ENCODE measurements around the gene ZXDC. TPM values are rescaled to one million over a fixed set of nuclear protein-coding genes. Genes with fewer than 3 reads are reported as not detected.

Gene ZXDC
- polyA plus RNA-seq, 1 donor = 25.6 TPM

DNA sequence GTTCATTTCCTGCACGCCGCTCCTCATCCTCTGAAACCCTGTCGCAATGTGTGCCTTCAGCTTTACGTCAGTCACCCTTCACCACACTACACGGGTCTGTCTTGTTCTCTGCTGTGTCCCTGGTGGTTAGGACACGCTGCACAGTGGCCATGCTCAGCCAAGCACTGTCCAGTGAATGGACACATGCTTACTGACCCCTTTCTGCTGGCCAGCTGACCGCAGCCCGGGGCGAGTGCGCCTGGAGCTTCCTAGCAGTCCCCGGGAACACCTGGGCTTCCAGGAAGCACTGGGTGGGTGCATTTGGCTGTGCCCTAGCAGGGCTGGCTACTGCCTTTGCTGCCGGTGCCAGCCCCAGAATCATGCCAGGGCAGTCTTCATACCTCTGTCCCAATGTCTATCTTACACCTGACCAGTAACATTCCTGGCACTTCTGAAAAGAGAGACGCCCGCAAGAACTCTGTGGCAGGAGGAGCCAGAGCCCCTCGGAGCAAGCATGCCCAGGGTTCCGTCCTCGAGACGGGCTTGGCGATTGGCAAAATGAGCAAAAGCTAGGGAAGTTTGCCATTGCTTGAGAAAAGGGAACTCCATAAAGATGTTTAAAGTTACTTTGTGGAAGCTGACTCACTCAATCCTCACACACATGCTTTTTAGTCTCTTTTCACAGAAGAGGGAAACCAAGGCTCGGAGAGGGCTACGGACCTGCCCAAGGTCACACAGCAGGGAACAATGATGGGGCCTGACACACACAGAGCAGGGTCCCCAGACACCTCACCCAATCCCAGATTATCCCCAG, 15.7 kb upstream of the ZXDC start:
- DNase-seq (ENCODE audit: low read depth) = no peak

DNA sequence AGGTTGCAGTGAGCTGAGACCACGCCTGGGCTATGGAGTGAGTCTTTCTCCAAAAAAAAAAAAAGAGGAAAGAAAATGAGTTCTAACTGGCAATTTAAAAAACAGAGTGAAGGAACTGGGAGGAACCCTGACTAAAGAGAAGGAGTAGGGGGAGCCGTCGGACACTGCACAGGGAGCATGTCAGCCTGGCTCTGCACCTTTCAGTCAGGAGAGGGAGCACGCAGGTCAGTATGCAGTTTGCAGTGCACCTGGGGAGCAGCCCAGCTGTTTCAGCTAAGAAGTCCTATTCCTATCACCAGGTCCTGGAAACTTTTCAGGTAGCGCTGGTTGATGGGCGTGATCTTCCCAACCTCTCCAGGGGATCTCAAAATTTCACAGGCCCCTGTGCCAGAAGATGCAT, 14.9 kb upstream of the ZXDC start:
- DNase-seq (ENCODE audit: low read depth) = no peak

DNA sequence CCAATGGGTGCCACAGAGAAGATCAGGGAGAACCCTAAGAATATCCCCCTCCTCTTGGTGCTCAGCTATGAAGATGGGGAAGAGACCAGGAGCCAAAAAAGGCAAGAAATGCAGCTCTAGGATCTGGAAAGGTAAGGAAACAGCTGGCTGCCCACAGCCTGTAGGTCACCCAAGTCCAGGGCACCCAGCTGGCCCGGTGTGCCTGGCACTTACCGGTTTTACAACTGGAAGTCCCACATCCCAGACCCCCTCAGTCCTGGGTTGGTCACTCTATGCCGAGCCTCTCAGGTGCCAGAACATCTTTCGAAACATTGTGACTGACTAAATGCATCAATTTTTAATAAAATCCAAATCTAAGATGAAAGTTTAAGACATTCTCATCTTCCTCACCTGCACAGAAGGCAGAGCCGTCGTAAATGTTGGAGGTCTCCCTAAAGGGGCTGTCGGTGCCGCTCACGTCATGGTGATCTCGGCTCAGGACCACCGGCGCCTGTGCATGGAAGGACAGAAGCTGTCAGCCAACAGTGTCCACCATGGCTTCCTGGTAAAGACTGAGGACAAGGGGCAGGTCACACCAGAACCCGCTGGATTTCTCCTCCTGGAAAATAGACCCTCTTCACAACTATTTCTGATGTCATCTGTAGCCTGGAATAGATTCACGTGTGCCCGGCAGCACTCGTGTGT, 13.3 kb upstream of the ZXDC start:
- no peak for DNase-seq (ENCODE audit: low read depth)

DNA sequence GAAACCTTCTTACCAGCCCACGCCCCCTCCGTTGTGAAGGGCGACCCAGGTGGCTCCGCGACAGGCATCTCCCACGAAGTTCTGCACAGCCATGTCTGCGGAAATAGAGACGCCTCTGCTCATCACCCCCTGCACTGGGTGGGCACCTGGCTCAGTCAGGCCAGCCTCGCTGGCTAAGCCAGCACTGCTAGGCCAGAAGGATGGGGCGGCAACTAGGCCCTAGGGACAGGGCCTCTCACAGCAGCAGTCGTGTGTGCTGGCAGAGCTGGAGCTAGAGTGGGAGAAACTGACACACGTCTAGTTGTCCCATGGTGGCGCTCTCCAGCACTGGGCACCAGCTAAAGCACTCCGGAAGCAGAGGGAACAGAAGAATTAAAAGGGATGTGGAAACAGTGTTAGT, 12.5 kb upstream of the ZXDC start:
- DNase-seq (ENCODE audit: low read depth) = no peak

DNA sequence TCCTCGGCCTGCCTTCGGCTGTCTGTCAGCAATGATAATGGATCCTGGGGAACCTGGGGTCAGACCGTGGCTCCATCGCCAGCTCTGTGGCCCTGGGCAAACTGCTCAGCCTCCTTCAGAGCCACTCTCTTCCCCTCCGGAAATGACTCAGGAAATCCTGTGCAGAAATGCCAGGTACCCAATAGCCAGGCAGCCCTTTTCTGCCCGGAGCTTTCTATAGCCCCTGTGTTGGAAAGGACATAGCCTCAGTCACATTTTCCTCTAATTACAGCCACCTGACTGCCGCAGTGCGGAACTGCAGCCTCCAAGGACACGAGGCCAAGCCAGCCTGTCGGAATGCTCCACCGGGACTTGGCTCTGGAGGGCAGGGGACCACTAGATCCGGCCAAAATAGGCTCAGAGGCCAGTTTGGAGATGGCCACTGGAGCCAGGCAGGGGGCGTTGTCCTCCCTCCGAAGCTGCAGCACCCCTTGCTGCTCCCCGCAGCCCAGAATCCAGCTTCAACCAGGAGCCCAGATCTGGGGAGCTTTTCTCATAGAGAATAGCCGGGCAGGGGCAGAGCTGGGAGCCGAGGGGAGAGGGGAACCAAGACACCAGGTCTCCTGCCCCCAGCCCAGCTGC, 11.6 kb upstream of the ZXDC start:
- no peak for DNase-seq (ENCODE audit: low read depth)

DNA sequence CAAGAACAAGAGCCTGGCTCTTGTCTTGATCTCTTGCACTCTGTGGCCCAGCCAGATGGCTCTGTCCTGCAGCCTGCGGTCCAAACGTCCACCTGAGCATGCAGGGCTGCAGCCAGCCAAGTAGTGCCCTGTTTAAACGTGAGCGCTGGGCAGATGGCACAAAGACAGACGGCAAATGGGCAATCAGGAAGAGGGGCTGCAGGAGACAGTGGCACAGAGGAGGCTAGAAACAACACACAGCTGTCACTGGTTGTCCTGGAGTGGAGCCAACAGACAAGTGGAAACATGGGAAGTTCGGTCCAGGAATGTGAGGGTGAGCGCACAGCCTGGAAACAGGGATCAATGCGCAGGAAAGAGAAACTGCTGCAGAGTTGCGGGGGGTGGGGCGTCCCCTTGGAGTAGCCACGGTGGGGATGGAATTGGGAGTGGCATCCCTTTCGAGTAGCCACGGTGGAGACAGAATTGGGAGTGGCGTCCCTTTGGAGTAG, 10.7 kb upstream of the ZXDC start:
- no peak for DNase-seq (ENCODE audit: low read depth)

DNA sequence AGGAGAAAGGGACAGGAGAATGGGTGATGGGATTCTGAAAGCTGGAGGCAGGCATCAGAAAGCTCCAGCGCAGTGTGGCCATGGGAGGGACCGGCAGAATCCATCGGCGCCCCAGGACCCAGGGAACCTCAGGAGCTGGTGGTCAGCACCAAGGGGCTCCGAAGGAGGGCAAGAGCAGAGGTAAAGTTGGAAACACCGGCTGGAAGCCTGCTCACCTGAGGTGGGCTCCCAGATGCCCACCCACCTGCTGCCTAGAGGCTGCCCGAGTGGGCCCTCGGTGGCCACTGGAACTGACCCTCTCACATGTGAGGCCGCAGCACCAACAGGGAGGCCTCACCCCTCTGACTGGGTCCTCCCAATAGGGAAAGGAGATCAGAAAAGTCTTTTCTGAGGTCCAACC, 10.3 kb upstream of the ZXDC start:
- DNase-seq (ENCODE audit: low read depth) = no peak

DNA sequence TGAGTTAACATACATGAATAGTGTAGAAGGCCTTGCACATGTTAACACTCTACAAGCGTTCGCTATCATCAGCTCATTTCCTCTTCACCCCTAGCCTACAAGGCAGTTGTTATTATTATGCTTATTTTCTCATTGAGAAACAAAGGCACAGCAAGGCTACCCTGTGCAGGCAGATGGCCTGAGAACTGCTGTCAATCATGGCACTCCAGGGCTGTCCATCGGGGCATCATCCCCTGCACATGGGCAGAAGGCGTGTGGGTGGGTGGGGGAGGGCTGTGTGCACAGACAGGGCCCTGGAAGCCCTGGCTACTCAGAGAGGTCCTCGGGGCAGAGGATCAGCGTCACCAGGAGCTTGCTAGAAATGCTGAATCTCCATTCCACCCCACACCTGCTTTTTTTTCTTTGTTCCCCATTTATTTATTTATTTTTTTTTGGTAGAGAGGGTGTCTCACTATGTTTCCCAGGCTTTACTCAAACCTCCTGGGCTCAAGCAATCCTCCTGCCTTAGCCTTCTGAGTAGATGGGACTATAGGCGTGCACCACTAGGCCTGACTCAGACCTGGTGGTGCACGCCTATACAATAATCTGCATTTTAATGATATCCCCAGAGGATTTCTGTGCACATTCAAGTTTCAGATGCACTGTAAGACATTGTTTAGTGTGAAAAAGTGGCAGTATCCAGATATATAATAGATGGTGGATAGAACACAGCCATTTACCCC, 9.6 kb upstream of the ZXDC start:
- no peak for DNase-seq (ENCODE audit: low read depth)

DNA sequence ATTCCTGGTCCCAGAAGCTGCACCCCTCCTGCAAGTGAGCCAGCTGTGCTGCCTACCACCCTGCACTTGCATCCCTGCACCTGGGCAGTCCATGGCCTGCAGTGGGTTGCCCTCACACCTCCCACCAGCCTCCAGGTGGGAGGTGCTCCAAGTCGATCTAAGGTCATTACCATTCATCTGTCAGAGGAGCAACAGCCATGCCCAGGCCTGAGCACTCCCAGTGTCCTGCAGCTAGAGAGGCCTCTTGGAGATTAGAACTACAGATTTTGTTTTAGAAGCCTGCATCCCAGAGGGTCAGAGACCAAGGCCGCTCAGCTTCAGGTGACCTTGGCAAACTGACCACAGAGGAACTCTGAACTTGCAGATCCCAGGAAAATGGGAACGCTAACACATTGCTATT, 9.0 kb upstream of the ZXDC start:
- DNase-seq (ENCODE audit: low read depth) = no peak

DNA sequence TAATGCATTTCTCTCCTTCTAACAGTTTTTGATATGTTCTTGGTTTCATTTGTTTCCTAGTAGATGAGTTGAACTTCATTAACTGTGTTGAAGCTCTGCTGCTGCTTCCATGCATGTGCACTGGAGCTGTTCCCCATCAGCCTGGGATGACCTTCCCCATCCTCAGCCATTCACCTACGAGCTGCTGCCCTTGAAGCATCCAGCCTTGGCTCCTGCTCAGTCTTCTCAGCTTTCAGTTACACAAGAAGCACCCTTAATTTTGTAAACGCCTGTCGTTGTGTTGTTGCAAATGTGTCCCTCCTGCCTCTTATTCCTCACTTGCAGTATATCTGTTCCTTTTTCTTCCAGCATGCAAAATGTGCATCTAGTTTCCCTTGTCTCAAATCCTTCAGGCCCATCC, 8.5 kb upstream of the ZXDC start:
- DNase-seq (ENCODE audit: low read depth) = no peak

DNA sequence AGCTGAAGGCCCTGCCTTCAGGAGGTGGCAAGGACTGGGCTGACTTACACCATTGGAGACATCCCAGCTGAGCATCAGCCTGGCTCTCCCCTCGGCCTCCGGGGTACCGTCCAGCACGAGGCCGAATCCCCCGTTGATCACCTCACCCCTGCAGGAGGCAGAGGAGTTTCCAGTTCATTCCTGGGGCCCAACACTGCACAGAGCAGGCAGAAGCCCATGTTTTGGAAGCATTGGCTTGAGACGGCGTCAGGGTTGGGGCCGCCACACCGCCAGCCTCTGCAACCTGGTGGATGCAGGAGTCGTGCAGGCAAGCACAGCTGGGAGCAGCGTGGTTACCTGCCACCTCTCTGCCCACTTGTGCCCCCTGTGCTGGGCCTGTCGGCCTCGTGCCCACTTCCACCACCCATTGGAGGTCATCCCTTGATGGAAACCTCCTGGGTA, 7.7 kb upstream of the ZXDC start:
- no peak for DNase-seq (ENCODE audit: low read depth)

DNA sequence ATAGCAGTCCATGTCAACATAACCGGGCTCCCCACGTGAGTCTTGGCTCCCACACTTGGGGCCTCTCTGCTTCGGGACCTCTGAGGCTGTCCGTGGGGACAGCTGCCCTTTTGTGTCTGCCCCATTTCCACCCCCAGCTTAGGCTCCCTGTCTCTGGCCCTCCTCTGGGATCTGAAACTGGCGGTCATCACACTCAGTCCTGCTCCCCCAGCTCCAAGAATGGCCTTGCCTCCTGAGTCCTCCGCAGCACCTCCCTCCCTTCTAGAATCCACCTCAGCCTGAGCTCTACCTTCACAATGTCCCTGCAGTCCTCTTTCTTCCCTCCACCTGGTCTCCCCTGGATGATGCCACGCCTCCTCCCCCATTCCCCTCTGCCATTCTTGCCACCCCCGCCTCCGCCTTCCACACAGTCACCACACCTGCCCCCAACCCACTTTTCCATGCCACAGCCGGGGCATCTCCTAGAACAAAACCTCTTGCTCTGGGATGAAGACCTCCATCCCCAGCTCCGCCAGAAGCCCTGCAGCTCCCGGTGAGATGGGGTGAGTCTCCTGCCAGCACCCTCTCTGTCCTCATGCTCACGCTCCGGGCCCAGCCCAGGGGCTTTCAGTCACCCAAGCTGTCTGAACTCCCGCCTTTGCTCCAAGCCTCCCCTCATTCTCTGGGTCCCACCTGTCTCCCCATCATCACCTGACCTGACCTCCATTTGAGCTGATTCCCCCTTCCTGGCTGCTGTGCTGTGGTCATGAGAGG, 7.0 kb upstream of the ZXDC start:
- no peak for DNase-seq (ENCODE audit: low read depth)

DNA sequence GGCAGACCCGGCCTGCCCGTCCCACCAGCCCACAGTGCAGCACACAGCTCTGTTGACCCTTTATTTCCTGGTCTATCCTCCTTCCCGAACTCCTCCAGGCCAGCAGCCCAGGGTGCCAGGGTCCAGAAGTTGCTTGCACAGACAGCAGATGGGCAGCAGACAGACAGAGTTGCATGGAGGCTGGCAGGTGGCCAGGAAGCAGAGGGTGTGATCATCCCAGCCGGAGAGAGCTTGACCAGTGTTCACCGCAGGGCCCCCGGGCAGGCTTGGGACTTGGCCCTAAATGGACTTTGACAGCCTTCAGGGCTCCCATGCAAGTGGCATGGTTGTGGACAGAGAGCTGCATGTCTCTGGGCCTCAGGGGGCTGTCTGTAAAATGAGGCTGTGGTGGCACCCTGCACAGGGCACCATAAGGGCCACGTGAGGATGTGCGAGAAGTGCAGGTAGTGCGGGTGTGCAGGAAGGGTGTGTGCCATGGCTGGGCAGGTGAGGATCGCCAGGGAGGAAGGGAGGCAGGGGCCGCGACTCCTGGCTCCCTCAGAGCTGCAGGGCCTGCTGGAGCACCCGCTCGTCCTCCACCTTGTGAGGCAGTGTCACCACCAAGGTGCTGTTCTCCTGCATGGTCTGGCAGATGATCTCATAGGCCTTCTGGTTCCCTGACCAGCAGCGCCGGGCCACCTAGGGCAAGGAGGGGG, 6.3 kb upstream of the ZXDC start:
- no peak for DNase-seq (ENCODE audit: low read depth)

DNA sequence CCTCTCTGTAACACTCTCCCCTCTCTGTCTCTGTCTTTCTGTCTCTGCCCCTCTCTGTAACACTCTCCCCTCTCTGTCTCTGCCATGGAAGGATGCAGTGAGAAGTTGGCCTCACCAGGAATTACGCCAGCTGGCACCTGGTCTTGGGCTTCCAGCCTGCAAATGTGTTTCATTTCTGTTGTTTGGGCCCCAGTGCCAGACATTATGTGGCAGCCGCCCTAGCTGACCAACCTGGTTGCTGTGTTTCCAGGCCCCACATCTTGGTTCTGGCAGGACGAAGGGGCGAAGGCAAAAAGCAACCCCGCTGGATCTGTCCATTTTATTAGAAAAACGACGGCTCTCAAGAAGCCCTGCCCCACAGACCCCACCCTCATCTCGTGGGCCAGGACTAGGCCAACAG, 5.2 kb upstream of the ZXDC start:
- no peak for DNase-seq (ENCODE audit: low read depth)

DNA sequence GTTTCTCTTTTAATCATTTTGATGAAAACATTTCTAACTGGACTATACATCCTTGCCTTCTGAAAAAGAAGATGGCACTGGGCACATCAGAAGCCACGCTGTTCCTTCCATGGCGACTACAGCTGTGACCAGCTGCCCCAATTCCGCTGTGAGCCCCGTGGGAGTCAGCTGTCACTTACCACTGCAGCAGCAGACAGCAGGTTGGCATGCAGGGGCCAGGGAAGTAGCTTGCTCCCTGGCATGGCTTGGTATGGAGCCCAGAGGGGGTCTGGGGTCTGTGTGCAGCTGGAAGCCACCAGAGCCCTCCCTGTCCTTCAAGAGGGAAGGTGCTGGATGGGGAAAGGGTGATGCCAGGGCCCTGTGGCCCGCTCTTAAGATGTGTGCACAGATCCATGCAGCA, 4.5 kb upstream of the ZXDC start:
- no peak for DNase-seq (ENCODE audit: low read depth)

DNA sequence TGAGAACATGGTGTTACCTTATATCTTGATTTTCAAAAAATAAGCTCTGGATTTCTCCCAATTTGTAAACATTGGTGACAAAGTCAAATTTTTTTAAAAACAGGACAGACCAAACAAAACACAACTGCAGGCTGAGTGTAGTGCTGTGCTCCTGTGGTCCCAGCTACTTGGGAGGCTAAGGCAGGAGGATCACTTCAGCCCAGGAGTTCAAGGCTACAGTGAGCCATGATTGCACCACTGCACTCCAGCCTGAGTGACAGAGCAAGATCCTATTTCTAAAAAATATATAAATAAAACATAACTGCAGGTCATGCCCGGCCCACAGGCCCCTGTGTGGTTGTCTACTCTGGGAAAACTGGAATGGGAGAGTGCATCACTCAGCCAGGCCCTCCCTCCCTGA, 4.0 kb upstream of the ZXDC start:
- DNase-seq (ENCODE audit: low read depth) = no peak

DNA sequence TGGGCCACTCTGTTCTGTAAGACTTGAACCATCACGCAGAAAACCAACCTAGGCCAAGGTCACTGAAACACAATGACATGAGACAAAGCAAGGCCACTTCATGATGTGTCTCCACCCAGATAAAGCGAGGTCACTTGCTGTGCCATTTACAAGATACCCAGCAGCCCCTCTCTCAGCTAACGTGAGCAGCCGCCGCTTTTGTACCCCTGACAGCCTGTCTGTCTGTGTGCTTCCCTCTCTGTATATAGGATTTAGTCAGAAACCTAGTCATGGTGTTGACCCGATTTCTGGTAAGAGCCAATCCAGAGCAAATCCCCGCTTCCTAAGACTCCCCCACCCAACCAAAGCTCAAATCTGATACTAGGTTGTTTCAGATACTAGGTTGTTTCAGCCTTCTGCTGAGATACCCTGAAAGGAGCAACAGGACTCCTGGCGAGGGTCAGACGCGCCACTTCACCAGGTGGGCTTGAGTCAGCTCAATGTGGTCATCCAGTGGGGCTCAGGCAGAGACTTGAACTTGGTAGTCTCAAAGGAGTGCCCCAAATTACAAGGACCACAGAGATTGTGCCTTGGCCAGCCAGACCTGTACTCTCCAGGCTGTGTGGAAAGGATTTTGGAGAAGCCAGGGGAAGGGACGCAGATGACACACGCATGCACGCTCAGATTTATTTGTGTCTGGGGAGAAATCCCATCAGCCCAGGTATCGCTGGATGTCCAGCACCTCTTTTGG, 3.1 kb upstream of the ZXDC start:
- DNase-seq (ENCODE audit: low read depth) = no peak

DNA sequence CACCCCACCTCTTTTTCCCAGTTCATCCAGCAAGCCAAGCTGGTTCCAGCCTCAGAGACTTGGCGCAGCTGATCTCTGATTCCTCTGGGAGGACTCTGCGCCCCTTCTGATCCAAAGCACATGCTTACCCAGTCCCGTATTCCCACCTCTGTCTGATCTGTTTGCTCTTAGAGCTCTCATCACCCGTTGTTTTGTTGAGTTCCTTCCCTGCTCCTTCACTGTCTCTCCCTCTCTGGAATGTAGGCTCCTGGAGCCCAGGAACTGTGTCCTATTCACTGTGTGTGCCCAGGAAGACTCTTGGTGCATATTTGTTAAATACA, 1.3 kb upstream of the ZXDC start:
- no peak for DNase-seq (ENCODE audit: low read depth)

DNA sequence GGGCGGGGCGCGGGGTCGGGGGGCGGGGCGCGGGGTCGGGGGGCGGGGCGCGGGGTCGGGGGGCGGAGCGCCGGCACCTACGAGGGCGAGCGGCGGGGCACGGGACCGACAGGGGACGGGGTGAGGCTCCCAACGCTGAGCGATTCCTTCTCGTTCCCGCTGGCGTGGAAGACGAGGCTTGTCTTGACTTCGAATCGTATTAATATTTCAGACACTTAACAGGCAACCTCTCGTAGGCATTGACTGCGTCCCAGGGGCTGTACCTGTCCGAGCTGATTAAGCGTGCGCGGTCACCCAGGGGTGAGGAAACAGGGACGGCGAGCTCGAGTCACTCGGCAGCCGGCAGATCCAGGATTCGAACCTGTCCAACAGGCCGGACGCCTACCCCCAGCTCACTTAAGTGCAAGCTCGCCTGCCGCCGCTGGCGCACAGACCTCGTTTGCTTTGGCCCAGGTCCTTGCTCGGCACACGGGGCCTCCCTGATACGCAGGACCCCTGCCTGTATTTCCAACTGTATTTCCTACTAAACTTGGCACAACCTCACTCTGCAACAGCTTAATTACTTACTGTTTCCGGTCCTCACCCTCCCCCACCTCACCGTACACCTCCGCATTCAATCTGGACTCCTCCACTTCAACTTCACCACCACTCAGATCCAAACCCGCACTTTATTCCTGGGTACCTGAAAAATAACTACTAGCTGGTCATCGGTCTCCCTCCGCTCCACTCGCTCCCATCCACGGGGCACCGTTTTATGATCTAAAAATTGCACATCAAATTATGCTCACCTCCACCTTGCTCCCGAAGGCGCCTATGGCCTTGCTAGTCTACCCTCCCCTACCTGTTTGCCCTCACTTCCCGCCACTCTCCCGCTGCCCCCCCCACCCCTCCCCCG, 722 bp upstream of the ZXDC start:
- no peak for DNase-seq (ENCODE audit: low read depth)
